GM12892 (cell line): ENCODE measurements around the gene CSTPP1.

Experiments used
- POLR2A ChIP-seq: IDR thresholded peaks from 2 replicates; pipeline ENCODE4 v1.6.1; 2011; ENCODE audit warnings: low read depth, low read length, control low read depth
- POLR2AphosphoS5 ChIP-seq: IDR thresholded peaks from 2 replicates; pipeline ENCODE4 v1.6.1; 2011; ENCODE audit warnings: low read depth, low read length, control low read depth

DNA sequence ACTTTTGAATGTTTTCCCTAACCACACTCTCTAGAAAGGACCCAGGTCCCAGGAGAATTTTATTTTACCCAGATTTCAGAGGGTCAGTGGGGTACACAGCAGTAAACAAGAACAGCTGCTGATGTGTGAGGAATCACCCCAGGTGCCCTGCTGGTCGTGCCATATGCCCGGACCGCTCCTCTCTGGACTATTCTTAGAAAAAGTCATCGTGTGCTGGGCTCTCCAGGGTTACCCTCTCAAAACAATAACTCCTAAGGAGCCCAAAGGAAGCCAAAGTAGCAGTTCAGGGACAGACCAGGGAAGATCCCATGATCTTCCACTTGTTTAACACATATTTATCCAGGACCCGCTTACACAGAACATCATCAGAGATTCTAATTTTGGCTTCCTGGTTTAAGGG lies 47.9 kb upstream of the CSTPP1 start:
- TF ChIP-seq POLR2A, result no peak
- no peak for TF ChIP-seq POLR2AphosphoS5
